A673 (cell line): ENCODE measurements around the gene GPR176.

Experiments
- EZH2 ChIP-seq: fragments of 200-600 bp; sonication (generic); IDR thresholded peaks from 2 replicates; pipeline ENCODE4 v1.6.1; 2017; ENCODE audit warnings: borderline replicate concordance, low read depth, mild to moderate bottlenecking, mixed read lengths, antibody characterized with exemption, low read length; ENCODE audit not compliant: poor library complexity, severe bottlenecking
- TF ChIP-seq, protein P1 (sequence below): fragments of 300-800, 200-600 bp; sonication (generic); conservative IDR thresholded peaks from 2 replicates; pipeline ENCODE4 v1.5.1; 2017; ENCODE audit warnings: low read depth, mild to moderate bottlenecking, antibody characterized with exemption, low read length, moderate library complexity, mixed read lengths

DNA sequence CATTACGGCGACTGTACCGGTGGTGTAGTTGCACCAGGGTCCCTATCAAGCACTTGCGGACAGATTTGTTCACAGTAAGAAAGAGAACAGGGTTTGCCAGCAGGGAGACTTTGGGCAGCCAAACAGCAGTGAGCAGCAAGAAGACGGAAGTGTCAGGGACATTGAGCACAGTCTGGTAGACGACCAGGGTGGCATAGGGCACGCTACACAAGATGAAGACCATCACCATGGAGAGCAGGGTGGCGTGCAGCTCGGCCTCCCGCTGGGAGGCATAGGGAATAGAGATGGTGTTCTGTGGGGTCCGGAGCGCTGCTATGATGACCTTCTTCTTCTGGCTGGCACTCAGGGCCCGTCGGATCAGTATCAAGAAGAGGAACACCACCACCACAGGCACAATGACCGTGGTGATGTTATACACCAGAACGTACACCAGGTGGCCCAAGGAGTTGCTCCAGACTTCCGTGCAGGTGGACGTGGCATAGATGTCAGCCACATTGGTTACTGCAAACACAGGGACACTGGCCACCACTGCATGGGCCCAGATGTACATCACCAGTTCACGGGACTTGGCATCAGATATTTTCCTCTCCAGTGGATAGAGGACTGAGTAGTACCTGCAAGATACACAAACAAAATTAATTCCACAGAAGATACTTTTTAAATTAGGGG lies 118.3 kb downstream of the GPR176 start:
- TF ChIP-seq, protein P1, sequence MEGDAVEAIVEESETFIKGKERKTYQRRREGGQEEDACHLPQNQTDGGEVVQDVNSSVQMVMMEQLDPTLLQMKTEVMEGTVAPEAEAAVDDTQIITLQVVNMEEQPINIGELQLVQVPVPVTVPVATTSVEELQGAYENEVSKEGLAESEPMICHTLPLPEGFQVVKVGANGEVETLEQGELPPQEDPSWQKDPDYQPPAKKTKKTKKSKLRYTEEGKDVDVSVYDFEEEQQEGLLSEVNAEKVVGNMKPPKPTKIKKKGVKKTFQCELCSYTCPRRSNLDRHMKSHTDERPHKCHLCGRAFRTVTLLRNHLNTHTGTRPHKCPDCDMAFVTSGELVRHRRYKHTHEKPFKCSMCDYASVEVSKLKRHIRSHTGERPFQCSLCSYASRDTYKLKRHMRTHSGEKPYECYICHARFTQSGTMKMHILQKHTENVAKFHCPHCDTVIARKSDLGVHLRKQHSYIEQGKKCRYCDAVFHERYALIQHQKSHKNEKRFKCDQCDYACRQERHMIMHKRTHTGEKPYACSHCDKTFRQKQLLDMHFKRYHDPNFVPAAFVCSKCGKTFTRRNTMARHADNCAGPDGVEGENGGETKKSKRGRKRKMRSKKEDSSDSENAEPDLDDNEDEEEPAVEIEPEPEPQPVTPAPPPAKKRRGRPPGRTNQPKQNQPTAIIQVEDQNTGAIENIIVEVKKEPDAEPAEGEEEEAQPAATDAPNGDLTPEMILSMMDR, result peak; percentile 57
- no peak for TF ChIP-seq EZH2
